Ectodermal cell (in vitro differentiated cells): ENCODE data around the gene BARD1.
"Not testable (repeated sequence)": the region's sequence is repeated elsewhere in the genome, so short reads cannot be mapped to it uniquely, and the experiment has no call there.

Experiments
- H3K27ac ChIP-seq: 2 replicates; pipeline ENCODE4 v1.7.0; 2013; ENCODE audit warnings: mild to moderate bottlenecking, low read depth, low read length; ENCODE audit not compliant: insufficient read depth, poor library complexity, severe bottlenecking
- H3K27me3 ChIP-seq: 2 replicates; pipeline ENCODE4 v1.7.0; 2013; ENCODE audit warnings: mild to moderate bottlenecking, low read length; ENCODE audit not compliant: insufficient read depth, control insufficient read depth, poor library complexity, severe bottlenecking
- H3K36me3 ChIP-seq: one replicate; pipeline ENCODE4 v1.7.0; 2013; ENCODE audit warnings: low read length; ENCODE audit not compliant: control insufficient read depth, insufficient read depth
- H3K4me1 ChIP-seq: one replicate; pipeline ENCODE4 v1.7.0; 2013; ENCODE audit warnings: low read length; ENCODE audit not compliant: control insufficient read depth, insufficient read depth
- H3K4me3 ChIP-seq: 2 replicates; pipeline ENCODE4 v1.7.0; 2013; ENCODE audit warnings: low read depth, low read length, control low read depth; ENCODE audit not compliant: insufficient read depth
- H3K9me3 ChIP-seq: 2 replicates; pipeline ENCODE4 v1.7.0; 2013; ENCODE audit warnings: mild to moderate bottlenecking, low read length, moderate library complexity; ENCODE audit not compliant: control insufficient read depth
- WGBS, 2 experiments: methylation state at CpG; one replicate each; pipeline ENCODE4 v1.1.7; 2013; ENCODE audit warnings: missing lambda C conversion rate in 2 of 2; 5-methylcytosine and 5-hydroxymethylcytosine counted together

BARD1 gene

DNA sequence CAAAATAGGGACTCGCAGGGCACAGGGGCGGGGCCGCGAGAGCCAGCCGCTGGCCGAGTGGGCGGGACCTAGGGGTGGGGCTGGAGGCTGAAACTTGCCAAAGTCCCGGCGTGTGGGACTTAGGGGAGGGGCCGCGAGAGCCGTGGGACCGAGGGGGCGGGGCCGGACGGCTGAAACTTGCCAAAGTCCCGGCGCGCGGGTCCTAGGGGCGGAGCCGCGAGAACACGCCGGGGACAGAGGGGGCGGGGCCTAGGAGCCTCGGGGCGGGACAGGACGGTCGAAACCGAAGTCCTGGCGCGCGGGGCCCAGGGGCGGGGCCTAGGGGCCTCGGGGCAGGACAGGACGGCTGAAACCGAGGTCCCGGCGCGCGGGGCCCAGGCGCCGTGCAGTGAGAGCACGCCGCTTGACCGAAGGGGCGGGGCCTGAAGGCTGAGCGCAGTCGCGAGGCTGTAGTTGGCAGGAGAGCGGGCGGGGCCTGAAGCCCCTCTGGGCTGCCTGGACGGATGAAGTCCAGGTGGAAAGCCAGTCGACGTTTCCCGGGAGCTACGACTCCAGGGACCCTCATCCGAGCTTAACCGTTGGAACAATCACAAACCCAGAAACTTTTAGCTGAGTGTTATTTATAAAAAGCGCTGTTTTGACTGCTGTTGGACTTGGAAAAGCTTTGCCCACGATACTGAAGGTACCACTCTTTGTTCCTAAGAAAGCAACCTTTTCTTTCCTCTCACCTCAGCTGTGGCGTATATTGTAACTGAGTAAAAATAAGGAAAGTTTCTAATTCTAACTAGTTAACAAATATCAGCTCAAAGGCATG, 475 bp upstream of the BARD1 start:
- H3K27me3 ChIP-seq, result peaks cover 8% of the 10 kb centered on the region
- no peaks in the 10 kb centered on the region for H3K9me3 ChIP-seq
- no peaks in the 10 kb centered on the region for H3K36me3 ChIP-seq
- peaks cover 12% of the 10 kb centered on the region for H3K4me1 ChIP-seq
- 1 to 2% methylated on average over 61 to 62 of the region's 63 CpGs for WGBS, 2 experiments
- H3K4me3 ChIP-seq, result peak overlapping the region; percentile 93
- H3K27ac ChIP-seq, result peak overlapping the region; percentile 88

DNA sequence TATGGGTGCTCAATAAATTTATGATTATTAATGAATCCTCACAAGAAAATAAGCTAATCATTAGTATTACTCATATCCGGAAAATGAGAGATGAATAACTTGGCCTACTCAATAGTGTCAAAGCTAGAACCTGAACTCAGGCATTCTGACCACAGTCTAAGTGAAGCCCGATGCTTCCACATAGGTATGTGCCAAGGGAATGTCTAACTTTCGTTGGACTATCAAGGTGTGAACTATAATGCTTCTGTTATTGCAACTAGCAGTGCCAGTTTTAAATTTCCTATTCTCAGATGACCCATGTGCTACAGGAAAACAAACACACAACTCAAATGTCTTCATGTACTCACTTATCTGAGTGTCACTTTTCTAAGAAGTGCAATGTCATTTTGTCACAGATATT, 1.8 kb downstream of the BARD1 start:
- 51 to 66% methylated on average over 3 of the region's 3 CpGs for WGBS, 2 experiments
- no peaks in the 10 kb centered on the region for H3K36me3 ChIP-seq
- peaks cover 8% of the 10 kb centered on the region for H3K27me3 ChIP-seq
- peak overlapping the region; percentile 93 for H3K4me3 ChIP-seq
- H3K27ac ChIP-seq, result no peak overlapping the region
- no peaks in the 10 kb centered on the region for H3K9me3 ChIP-seq
- H3K4me1 ChIP-seq, result peaks cover 5% of the 10 kb centered on the region

DNA sequence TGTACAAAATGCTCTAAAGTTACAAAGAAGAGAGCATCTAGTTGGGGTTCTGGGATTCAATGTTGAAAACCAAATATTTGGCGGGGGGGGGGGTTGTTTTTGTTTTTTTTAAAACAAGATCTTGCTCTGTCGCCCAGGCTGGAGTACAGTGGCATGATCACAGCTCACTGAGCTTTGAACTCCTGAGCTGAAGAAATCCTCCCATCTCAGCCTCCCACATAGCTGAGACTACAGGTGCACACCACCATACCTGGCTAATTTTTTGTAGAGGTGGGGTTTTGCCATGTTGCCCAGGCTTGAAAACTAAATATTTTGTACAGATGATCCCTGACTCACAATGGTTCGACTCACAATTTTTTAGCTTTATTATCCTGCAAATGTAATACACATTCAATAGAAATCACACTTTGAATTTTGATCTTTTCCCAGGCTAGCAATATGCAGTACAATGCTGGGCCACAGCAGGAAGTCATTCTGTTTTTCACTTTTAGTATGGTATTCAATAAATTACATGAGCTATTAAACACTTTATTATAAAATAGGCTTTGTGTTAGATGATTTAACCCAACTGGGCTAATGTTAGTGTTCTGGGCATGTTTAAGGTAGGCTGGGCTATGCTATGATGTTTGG, 7.6 kb downstream of the BARD1 start:
- H3K9me3 ChIP-seq, result no peaks in the 10 kb centered on the region
- H3K4me1 ChIP-seq, result peaks cover under 1% of the 10 kb centered on the region
- H3K4me3 ChIP-seq, result no peak overlapping the region
- WGBS, 2 experiments, result 92 to 94% methylated on average over 3 of the region's 3 CpGs
- no peak overlapping the region for H3K27ac ChIP-seq
- H3K36me3 ChIP-seq, result no peaks in the 10 kb centered on the region
- H3K27me3 ChIP-seq, result no peaks in the 10 kb centered on the region

DNA sequence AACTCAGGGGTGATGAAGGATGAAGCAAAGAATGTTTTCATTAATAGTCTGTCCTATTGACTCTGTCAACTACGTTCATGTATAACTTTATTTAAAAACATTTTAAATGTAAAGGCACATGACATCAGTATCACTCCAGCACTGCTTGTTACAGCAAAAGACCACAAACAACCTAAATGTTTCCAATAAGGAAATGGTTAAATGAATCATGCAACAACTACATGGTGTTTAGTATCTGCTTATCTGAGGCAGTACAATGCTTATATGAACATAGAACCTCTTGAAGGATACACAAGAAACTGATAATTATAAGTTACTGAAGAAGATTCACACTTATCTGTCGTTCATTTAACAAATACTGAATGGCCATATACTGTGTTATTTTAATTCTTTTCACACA, 8.4 kb downstream of the BARD1 start:
- H3K36me3 ChIP-seq, result peaks cover 4% of the 10 kb centered on the region
- no peaks in the 10 kb centered on the region for H3K4me1 ChIP-seq
- no peaks in the 10 kb centered on the region for H3K27me3 ChIP-seq
- no peak overlapping the region for H3K4me3 ChIP-seq
- 87 to 100% methylated on average over 1 to 2 of the region's 2 CpGs for WGBS, 2 experiments
- no peaks in the 10 kb centered on the region for H3K9me3 ChIP-seq
- no peak overlapping the region for H3K27ac ChIP-seq

DNA sequence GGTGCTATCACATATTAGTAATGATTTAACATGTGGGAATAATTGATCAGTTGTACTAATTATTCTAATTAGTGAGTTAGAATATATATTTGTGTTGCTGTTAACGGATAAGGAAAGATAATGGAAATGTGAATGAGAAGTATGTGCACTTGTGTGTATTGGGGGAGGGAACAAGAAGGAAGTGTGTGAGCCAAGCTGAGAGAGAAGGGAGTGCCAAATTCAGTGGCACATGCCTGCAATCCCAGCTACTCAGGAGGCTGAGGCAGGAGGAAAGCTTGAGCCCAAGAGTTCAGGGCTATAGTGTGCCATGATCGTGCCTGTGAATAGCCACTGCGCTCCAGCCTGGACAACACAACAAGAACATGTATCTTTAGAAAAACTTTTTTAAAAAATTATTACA, 9.3 kb downstream of the BARD1 start:
- Histone ChIP-seq H3K4me3 (no peak overlapping the region), H3K27ac (no peak overlapping the region), H3K27me3 (no peaks in the 10 kb centered on the region), H3K9me3 (no peaks in the 10 kb centered on the region), H3K4me1 (no peaks in the 10 kb centered on the region), H3K36me3 (peaks cover 12% of the 10 kb centered on the region)
- 94 to 95% methylated on average over 3 of the region's 3 CpGs for WGBS, 2 experiments

DNA sequence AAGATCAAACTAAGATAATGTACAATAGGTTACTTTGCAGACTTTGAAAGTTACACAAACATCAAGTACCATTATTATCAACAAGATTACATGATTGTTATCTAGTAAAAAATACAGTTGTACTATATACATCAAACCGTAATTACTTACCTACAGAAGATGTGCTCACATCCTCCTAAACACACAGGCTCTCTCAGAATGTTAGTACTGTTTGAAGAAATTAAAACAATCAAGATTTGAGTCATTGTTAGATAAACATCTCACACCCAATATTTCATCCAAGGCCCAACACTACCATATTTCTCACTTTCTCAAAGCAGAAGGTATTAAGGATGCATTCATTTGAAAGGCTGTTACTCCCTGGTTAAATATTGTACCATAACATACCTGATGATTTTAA, 12.6 kb downstream of the BARD1 start:
- no CpG with 5 or more reads among the region's 1 CpG for WGBS, 2 experiments
- Histone ChIP-seq H3K9me3 (no peaks in the 10 kb centered on the region), H3K27ac (no peak overlapping the region), H3K36me3 (peaks cover 16% of the 10 kb centered on the region), H3K27me3 (no peaks in the 10 kb centered on the region), H3K4me3 (no peak overlapping the region), H3K4me1 (no peaks in the 10 kb centered on the region)

DNA sequence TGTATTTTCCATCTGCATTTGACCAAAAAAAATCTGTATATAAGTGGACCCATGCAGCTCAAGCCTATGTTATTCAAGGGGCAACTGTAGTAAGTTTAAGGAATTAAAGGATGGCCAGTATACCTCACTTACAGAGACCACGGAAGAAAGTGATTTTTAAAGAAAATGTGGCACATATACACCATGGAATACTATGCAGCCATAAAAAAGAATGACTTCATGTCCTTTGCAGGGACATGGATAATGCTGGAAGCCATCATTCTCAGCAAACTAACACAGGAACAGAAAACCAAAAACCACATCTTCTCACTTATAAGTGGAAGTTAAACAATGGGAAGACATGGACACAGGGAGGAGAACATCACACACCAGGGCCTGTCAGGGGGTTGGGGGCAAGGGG, 26.3 kb downstream of the BARD1 start:
- H3K27me3 ChIP-seq, H3K4me3 ChIP-seq, H3K9me3 ChIP-seq, H3K4me1 ChIP-seq, H3K27ac ChIP-seq: not testable (repeated sequence)
- 83% methylated on average over 1 of the region's 1 CpG; no CpG with 5 or more reads in 1 of the 2 experiments for WGBS, 2 experiments
- peaks cover 13% of the 10 kb centered on the region for H3K36me3 ChIP-seq

DNA sequence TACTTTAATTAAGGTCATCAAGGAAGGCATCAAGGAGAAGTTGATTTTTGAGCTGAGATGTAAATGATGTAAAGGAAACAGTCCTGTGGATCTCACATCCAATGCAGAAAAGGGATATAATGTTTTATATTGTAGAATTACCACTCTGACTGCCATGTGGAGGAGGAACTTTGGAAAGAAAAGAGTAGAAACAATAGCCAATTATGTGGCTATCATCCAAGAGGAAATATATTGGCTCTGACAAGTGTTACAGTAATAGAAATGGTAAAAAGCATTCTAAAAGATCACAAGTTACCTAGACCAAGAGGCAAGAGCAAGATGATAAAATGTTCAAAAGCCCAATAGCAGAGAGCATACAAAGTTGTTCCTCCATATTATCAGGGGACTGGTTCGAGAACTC, 26.8 kb downstream of the BARD1 start:
- H3K4me3 ChIP-seq, result no peak overlapping the region
- no peaks in the 10 kb centered on the region for H3K4me1 ChIP-seq
- WGBS, 2 experiments, result 100% methylated on average over 1 of the region's 1 CpG
- H3K9me3 ChIP-seq, result no peaks in the 10 kb centered on the region
- no peak overlapping the region for H3K27ac ChIP-seq
- peaks cover 13% of the 10 kb centered on the region for H3K36me3 ChIP-seq
- H3K27me3 ChIP-seq, result no peaks in the 10 kb centered on the region

DNA sequence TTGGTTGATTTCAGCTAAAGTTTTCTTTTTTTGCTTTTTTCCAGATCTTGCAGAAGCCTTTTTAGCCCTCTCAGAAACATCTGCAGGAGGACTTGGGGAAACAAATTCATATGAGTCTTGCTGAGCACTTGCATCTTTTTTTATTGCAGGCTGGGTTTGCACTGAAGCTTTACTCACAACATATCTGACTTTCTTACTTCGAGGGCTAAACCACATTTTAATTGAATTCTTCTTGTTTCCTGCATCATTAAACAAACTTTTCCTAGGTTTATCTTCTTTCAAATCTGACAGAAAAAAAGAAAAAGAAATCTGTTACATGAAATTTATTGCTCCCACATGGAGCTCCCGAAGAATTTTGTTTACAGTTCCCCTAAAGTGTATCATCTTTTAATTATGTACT, 28.3 kb downstream of the BARD1 start:
- WGBS, 2 experiments, result 88% methylated on average over 1 to 2 of the region's 2 CpGs
- no peak overlapping the region for H3K4me3 ChIP-seq
- H3K27me3 ChIP-seq, result no peaks in the 10 kb centered on the region
- H3K9me3 ChIP-seq, result no peaks in the 10 kb centered on the region
- peaks cover 22% of the 10 kb centered on the region for H3K36me3 ChIP-seq
- H3K4me1 ChIP-seq, result no peaks in the 10 kb centered on the region
- H3K27ac ChIP-seq, result no peak overlapping the region

DNA sequence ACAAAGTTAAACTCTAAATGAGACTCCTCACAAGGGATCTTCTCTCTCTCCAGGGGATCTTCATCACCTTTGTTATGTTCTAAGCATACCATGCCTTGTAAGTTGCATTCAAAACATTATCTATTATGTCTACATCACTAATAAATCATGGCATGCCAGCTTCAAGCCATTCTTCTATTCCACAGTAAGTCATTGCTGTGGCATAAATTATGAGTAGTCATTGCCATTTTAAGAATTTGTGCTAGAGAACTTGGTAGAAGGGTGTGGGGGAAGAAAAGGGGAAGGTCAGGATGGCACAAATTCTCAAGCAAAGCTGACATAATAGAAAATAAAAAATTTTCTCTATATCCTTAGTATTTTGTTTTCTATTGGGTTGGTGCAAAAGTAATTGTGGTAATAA, 33.5 kb downstream of the BARD1 start:
- Histone ChIP-seq H3K9me3 (no peaks in the 10 kb centered on the region), H3K27ac (no peak overlapping the region), H3K27me3 (no peaks in the 10 kb centered on the region), H3K36me3 (peaks cover 27% of the 10 kb centered on the region), H3K4me3 (no peak overlapping the region), H3K4me1 (no peaks in the 10 kb centered on the region)
